B cell (primary cell): ENCODE results near the gene TIGD7. TPM values are rescaled to one million over a fixed set of nuclear protein-coding genes. Genes with fewer than 3 reads are reported as not detected.

ENCODE experiments used
- ATAC-seq: fragments of 200-7000 bp; cut with Tn5 transposase; one replicate; pipeline ENCODE4 v1.10.0; 2021; ENCODE audit warnings: low read depth, mild to moderate bottlenecking, moderate number of reproducible peaks, moderate library complexity
- CTCF ChIA-PET: fragments of 350-600 bp; sonication (Branson Sonifier 250); formaldehyde crosslinking; loops from one replicate; lab custom pipeline; 2021; ENCODE audit warnings: antibody characterized with exemption, inconsistent platforms; lab: Charles Lee
- POLR2A ChIA-PET: fragments of 350-600 bp; sonication (Branson Sonifier 250); formaldehyde crosslinking; loops from one replicate; lab custom pipeline; 2021; ENCODE audit warnings: antibody characterized with exemption; lab: Charles Lee
- DNase-seq: peaks from one replicate; pipeline ENCODE4 v3.0.0; 2013
- H2AFZ ChIP-seq: 2 replicates; pipeline ENCODE4 v1.6.1; 2012; ENCODE audit warnings: mild to moderate bottlenecking, low read depth, low read length; ENCODE audit not compliant: insufficient read depth, poor library complexity, severe bottlenecking
- H3K27ac ChIP-seq, 2 donors: 1 replicate in 1 of 2; 2 replicates in 1 of 2; pipeline ENCODE4 v1.5.1; 2012 to 2013; ENCODE audit warnings: low read length in 2 of 2, mild to moderate bottlenecking in 2 of 2, moderate library complexity in 1 of 2
- H3K27me3 ChIP-seq, 4 experiments: fragments of 200-600 bp in 1 of 4; sonication (generic) in 1 of 4; replicated peaks in 1 of 4; 1 replicate in 2 of 4; 2 replicates in 2 of 4; pipeline versions ENCODE4 v1.6.1 to v1.7.0; 2013 to 2016; ENCODE audit warnings: low read length in 3 of 4, mild to moderate bottlenecking in 2 of 4, mixed read lengths in 1 of 4, moderate library complexity in 1 of 4; ENCODE audit not compliant: insufficient read depth in 4 of 4, control insufficient read depth in 3 of 4; ENCODE audit errors: control extremely low read depth in 1 of 4
- H3K36me3 ChIP-seq, 2 experiments: replicated peaks in 1 of 2; 1 replicate in 1 of 2; 2 replicates in 1 of 2; pipeline versions ENCODE4 v1.6.1 to v1.7.1; 2013; ENCODE audit warnings: low read length in 1 of 2; ENCODE audit not compliant: insufficient read depth in 2 of 2, control insufficient read depth in 1 of 2; ENCODE audit errors: control extremely low read depth in 1 of 2, extremely low read depth in 1 of 2
- H3K4me1 ChIP-seq, 2 donors: fragments of 200-600 bp in 1 of 2; sonication (generic) in 1 of 2; 1 replicate in 1 of 2; 2 replicates in 1 of 2; pipeline versions ENCODE4 v1.5.1 to v1.6.1; 2013 to 2017; ENCODE audit warnings: low read length in 2 of 2; ENCODE audit not compliant: control insufficient read depth in 2 of 2, insufficient read depth in 2 of 2
- H3K4me2 ChIP-seq: replicated peaks from 2 replicates; pipeline ENCODE3; 2012; ENCODE audit warnings: mild to moderate bottlenecking, low read depth, low read length; ENCODE audit not compliant: poor library complexity, severe bottlenecking
- H3K4me3 ChIP-seq, 5 experiments: fragments of 200-600 bp in 1 of 5; sonication (generic) in 1 of 5; 1 replicate in 3 of 5; 2 replicates in 2 of 5; pipeline versions ENCODE4 v1.5.1 to v1.7.0; 2011 to 2016; ENCODE audit warnings: low read length in 4 of 5, mild to moderate bottlenecking in 4 of 5, low read depth in 2 of 5, control low read depth in 1 of 5, moderate library complexity in 1 of 5; ENCODE audit not compliant: insufficient read depth in 1 of 5; ENCODE audit errors: control extremely low read depth in 1 of 5, extremely low read depth in 1 of 5
- H3K79me2 ChIP-seq: fragments of 200-600 bp; sonication (generic); one replicate; pipeline ENCODE4 v1.6.0; 2016; ENCODE audit warnings: low read length; ENCODE audit not compliant: control insufficient read depth, insufficient read depth
- H3K9ac ChIP-seq: fragments of 200-600 bp; sonication (generic); 2 replicates; pipeline ENCODE4 v1.6.1; 2017; ENCODE audit warnings: mild to moderate bottlenecking, low read length, moderate library complexity
- H3K9me3 ChIP-seq, 3 donors: one replicate each; pipeline versions ENCODE4 v1.6.1 to v1.7.1; 2013; ENCODE audit warnings: low read length in 2 of 3; ENCODE audit not compliant: control insufficient read depth in 2 of 3, insufficient read depth in 1 of 3; ENCODE audit errors: control extremely low read depth in 1 of 3
- H4K20me1 ChIP-seq: 2 replicates; pipeline ENCODE4 v1.6.0; 2012; ENCODE audit warnings: mild to moderate bottlenecking, low read length; ENCODE audit not compliant: insufficient read depth, control insufficient read depth, poor library complexity, severe bottlenecking
- H3K27ac Mint-ChIP-seq: one replicate; pipeline ENCODE4 v1.8.0; 2021; ENCODE audit warnings: mixed read lengths
- H3K27me3 Mint-ChIP-seq: one replicate; pipeline ENCODE4 v1.8.0; 2021; ENCODE audit warnings: mixed read lengths
- H3K4me1 Mint-ChIP-seq: one replicate; pipeline ENCODE4 v1.8.0; 2021; ENCODE audit warnings: mixed read lengths
- H3K4me3 Mint-ChIP-seq: one replicate; pipeline ENCODE4 v1.8.0; 2021; ENCODE audit warnings: mixed read lengths
- H3K9me3 Mint-ChIP-seq: one replicate; pipeline ENCODE4 v1.8.0; 2022; ENCODE audit warnings: mixed read lengths; ENCODE audit not compliant: insufficient read depth
- EZH2 ChIP-seq: IDR thresholded peaks from 2 replicates; pipeline ENCODE4 v1.6.1; 2012; ENCODE audit warnings: borderline replicate concordance, low read depth, mild to moderate bottlenecking, moderate library complexity, low read length; ENCODE audit not compliant: insufficient read depth, poor library complexity, severe bottlenecking
- WGBS: methylation state at CpG from one replicate; pipeline ENCODE4 v1.1.5; 2013; ENCODE audit warnings: missing lambda C conversion rate; ENCODE audit not compliant: insufficient coverage; 5-methylcytosine and 5-hydroxymethylcytosine counted together
- intact Hi-C: fragments of 100-400 bp; cut with micrococcal nuclease; formaldehyde crosslinking; loops from one replicate; pipeline ENCODE4 v1.10.0; 2022
- polyA plus RNA-seq: library from polyadenylated mRNA; depleted of rRNA; stranded (reverse); fragments of >200 nt; gene quantifications from 2 replicates; pipeline ENCODE4 v1.2.3, GENCODE V29; 2012
- total RNA-seq, 2 donors: library from RNA; stranded (reverse); fragments of 120-200 nt in 1 of 2; gene quantifications; 1 replicate in 1 of 2; 2 replicates in 1 of 2; pipeline versions ENCODE4 v1.2.3 to v1.2.4, GENCODE V29; 2013 to 2022
- TF ChIP-seq, protein P1 (sequence below): fragments of 200-600 bp; IDR thresholded peaks from one replicate; pipeline ENCODE4 v1.8.0; 2022; ENCODE audit warnings: antibody characterized with exemption, mild to moderate bottlenecking

TIGD7 gene
- total and polyA plus RNA-seq, 2 donors (not counting 1 experiment from before 2014, with no cell fraction given), result 3.1 to 15.7 TPM

DNA sequence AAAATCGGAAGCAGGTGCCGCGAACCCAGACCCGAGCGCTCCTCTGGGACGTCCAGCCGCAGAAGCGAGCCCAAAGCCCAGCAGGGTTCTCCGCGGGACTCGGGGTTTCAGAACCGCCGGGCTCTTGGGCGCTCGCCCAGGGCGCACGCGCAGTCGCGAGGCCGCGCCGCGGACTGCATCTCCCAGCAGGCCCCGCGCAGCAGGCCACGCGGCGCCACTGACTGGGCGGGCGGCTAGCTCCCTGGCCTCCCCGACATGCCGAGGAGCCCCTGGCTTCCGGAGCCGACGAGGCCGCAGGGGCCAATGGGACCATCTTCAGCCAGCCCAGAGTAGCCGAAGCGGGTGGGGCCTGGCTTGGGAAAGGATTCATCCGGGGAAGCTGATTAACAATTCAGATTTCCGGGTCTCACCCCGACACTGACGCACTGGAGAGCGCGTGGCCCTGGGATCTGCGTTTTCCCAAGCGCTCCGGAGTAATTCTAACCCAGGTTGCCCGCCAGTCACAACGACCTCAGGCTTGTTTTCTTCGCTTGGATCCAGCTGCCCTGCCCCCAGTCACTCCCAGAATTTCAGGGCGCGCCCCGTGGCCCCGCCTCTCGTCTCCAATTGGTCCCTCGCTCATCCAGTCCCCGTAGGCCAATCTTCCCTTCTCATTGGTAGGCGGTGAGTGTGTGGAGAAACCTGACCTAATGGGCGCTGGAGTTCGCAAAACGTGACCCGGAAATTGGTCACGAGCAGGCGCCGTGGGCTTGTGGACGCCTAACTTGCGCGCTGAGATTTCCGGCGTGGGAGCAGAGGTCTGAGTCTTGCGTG is 22.3 kb downstream of the TIGD7 start, which contains the start of gene ZNF263:
Gene ZNF263, plus strand, starts transcription at position 762 of the 813 bp plus-strand sequence. CDS start 328 bp downstream, outside the sequence.
- Histone ChIP-seq H3K9ac (peak within 1 kb of the TSS; percentile 76), H3K4me3 (peak within 1 kb of the TSS; percentile 78 to 100 (median 95)), H4K20me1 (peaks cover 23% of the 10 kb centered on the region), H3K27me3 (no peaks in the 10 kb centered on the region), H3K4me2 (peak within 1 kb of the TSS; percentile 98), H3K4me1 (peaks cover 22 to 30% of the 10 kb centered on the region in 2 donors), H2AFZ (peak within 1 kb of the TSS; percentile 81), H3K36me3 (peaks cover 4 to 18% of the 10 kb centered on the region in 2 experiments), H3K79me2 (peaks cover 43% of the 10 kb centered on the region), H3K27ac (peak within 1 kb of the TSS; percentile 97 to 99), H3K9me3 (peaks cover 0 to 7% (median 1%) of the 10 kb centered on the region in 3 donors)
- Mint-ChIP-seq H3K4me1 (peaks cover 37% of the 10 kb centered on the region), H3K9me3 (no peaks in the 10 kb centered on the region), H3K27me3 (no peaks in the 10 kb centered on the region), H3K27ac (peak within 1 kb of the TSS; percentile 98), H3K4me3 (peak within 1 kb of the TSS; percentile 97)
- intact Hi-C loops, result loop anchor here (1.0 to 10.0 kb wide), 8 partner anchors 19 to 598 kb away; partner anchors contain the start of genes CREBBP, HCFC1R1, THOC6 and TIGD7
- ChIA-PET POLR2A (interaction anchor here (0.5 to 2.8 kb wide), 12 partner anchors 19 to 988 kb away, joined by 3 to 18 read pairs (median 5); partner anchors contain the start of genes CLUAP1, TIGD7, ZNF174 and ZNF200), CTCF (interaction anchor here (0.7 to 1.7 kb wide), 5 partner anchors 17 to 117 kb away, joined by 3 to 17 read pairs (median 3); partner anchors contain the start of genes TIGD7, ZNF75A and ZSCAN32)
- no peak for TF ChIP-seq EZH2
- TF ChIP-seq, protein P1, sequence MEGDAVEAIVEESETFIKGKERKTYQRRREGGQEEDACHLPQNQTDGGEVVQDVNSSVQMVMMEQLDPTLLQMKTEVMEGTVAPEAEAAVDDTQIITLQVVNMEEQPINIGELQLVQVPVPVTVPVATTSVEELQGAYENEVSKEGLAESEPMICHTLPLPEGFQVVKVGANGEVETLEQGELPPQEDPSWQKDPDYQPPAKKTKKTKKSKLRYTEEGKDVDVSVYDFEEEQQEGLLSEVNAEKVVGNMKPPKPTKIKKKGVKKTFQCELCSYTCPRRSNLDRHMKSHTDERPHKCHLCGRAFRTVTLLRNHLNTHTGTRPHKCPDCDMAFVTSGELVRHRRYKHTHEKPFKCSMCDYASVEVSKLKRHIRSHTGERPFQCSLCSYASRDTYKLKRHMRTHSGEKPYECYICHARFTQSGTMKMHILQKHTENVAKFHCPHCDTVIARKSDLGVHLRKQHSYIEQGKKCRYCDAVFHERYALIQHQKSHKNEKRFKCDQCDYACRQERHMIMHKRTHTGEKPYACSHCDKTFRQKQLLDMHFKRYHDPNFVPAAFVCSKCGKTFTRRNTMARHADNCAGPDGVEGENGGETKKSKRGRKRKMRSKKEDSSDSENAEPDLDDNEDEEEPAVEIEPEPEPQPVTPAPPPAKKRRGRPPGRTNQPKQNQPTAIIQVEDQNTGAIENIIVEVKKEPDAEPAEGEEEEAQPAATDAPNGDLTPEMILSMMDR, result no peak
- peak; percentile 96 for DNase-seq
- under 1% methylated on average over 72 of the region's 72 CpGs for WGBS
- ATAC-seq, result peak; percentile 89
